ENCODE data around the gene SLC39A5.
"Not testable (repeated sequence)": the region's sequence is repeated elsewhere in the genome, so short reads cannot be mapped to it uniquely, and the experiment has no call there.

Gene SLC39A5

GRCh38 chr12:56260380-56260779 lies 30.5 kb downstream of the SLC39A5 start:
- Histone ChIP-seq H3K4me1 (peaks cover 0 to 31% (median 24%) of the 10 kb centered on the region in 4 donors), H3K27me3 (no peaks in the 10 kb centered on the region), H3K4me3 (no peak overlapping the region), H3K36me3 (peaks cover 6 to 10% (median 8%) of the 10 kb centered on the region in 3 donors), H3K27ac (no peak overlapping the region), H3K9me3 (no peaks in the 10 kb centered on the region)
- TF ChIP-seq CTCF (IDR thresholded peaks at IDR 0.05): no peak
- intact Hi-C loops (cut with DNase I; ENCODE audit: low total_unique reads): loop anchor here (5.0 kb wide), 1 partner anchor 128 kb away; no protein-coding TSS in a partner anchor
- no peak for DNase-seq

- H3K36me3 ChIP-seq: peaks cover under 1 to 4% (median 3%) of the 10 kb centered on the region in 3 donors
- no peak for TF ChIP-seq CTCF (IDR thresholded peaks at IDR 0.05)
- H3K27ac ChIP-seq: no peak overlapping the region
- no peaks in the 10 kb centered on the region for H3K27me3 ChIP-seq
- H3K4me3 ChIP-seq: no peak overlapping the region
- intact Hi-C loops (cut with DNase I; ENCODE audit: low total_unique reads): loop anchor here (5.0 kb wide), 1 partner anchor 129 kb away; no protein-coding TSS in a partner anchor
- DNase-seq: no peak
- no peaks in the 10 kb centered on the region for H3K9me3 ChIP-seq
- H3K4me1 ChIP-seq: peaks cover 0 to 30% (median 23%) of the 10 kb centered on the region in 4 donors
Measured at GRCh38 chr12:56260921-56261320, 31.1 kb downstream of the SLC39A5 start.

GRCh38 chr12:56261503-56262232 lies 31.8 kb downstream of the SLC39A5 start:
- no peaks in the 10 kb centered on the region for H3K36me3 ChIP-seq
- H3K9me3 ChIP-seq: no peaks in the 10 kb centered on the region
- DNase-seq: no peak
- H3K4me1 ChIP-seq: peaks cover 0 to 27% (median 20%) of the 10 kb centered on the region in 4 donors
- no peaks in the 10 kb centered on the region for H3K27me3 ChIP-seq
- no peak overlapping the region for H3K27ac ChIP-seq
- intact Hi-C loops (cut with DNase I; ENCODE audit: low total_unique reads): loop anchor here (5.0 kb wide), 1 partner anchor 129 kb away; no protein-coding TSS in a partner anchor
- no peak for TF ChIP-seq CTCF (IDR thresholded peaks at IDR 0.05)
- H3K4me3 ChIP-seq: no peak overlapping the region

GRCh38 chr12:56262955-56263354 lies 33.1 kb downstream of the SLC39A5 start:
- intact Hi-C loops (cut with DNase I; ENCODE audit: low total_unique reads): loop anchor here (5.0 kb wide), 1 partner anchor 131 kb away; no protein-coding TSS in a partner anchor
- H3K27me3 ChIP-seq, H3K9me3 ChIP-seq, H3K36me3 ChIP-seq, H3K27ac ChIP-seq, DNase-seq, H3K4me3 ChIP-seq: not testable (repeated sequence)
- peaks cover 0 to 27% (median 18%) of the 10 kb centered on the region in 4 donors for H3K4me1 ChIP-seq

GRCh38 chr12:56266068-56266692 lies 36.3 kb downstream of the SLC39A5 start:
- H3K36me3 ChIP-seq: peaks cover 0 to 18% (median 0%) of the 10 kb centered on the region in 3 donors
- DNase-seq; intact Hi-C loops (cut with DNase I; ENCODE audit: low total_unique reads); H3K27me3 ChIP-seq; H3K9me3 ChIP-seq: not testable (repeated sequence)
- peaks cover 0 to 27% (median 14%) of the 10 kb centered on the region in 4 donors for H3K4me1 ChIP-seq
- peak overlapping the region; percentile 59 to 73 for H3K4me3 ChIP-seq
- peak overlapping the region; percentile 83 to 92 for H3K27ac ChIP-seq

GRCh38 chr12:56266693-56267442 lies 37.0 kb downstream of the SLC39A5 start, which contains the start of gene COQ10A:
COQ10A (plus strand) TSS chr12:56266942; CDS start chr12:56267119, 177 bp downstream.
- Histone ChIP-seq H3K27ac (peak within 1 kb of the TSS; percentile 83 to 92), H3K4me1 (peaks cover 0 to 34% (median 18%) of the 10 kb centered on the region in 4 donors), H3K9me3 (no peaks in the 10 kb centered on the region), H3K27me3 (no peaks in the 10 kb centered on the region), H3K4me3 (peak within 1 kb of the TSS; percentile 59 to 73), H3K36me3 (peaks cover 0 to 25% (median 3%) of the 10 kb centered on the region in 3 donors)
- TF ChIP-seq CTCF (IDR thresholded peaks at IDR 0.05): peak; percentile 63 to 65
- intact Hi-C loops (cut with DNase I; ENCODE audit: low total_unique reads): no loop called here
- DNase-seq: peak; percentile 93 to 94
